ENCODE measurements around the gene CDK4. TPM values are rescaled to one million over a fixed set of nuclear protein-coding genes. Genes with fewer than 3 reads are reported as not detected.

The CDK4 gene
- total RNA-seq, 1 donor from 2014 or later, result 59.0 TPM

Other genes starting within 250 kb of the CDK4 start
- gene DDIT3, start 231.8 kb downstream of the CDK4 start, total RNA-seq, result 5.3 TPM
- gene MBD6, start 229.5 kb downstream of the CDK4 start, total RNA-seq, result 2.0 TPM
- gene DCTN2, start 205.1 kb downstream of the CDK4 start, total RNA-seq, result 103 TPM
- gene KIF5A, start 202.3 kb downstream of the CDK4 start, total RNA-seq, result 50.2 TPM
- gene PIP4K2C, start 161.1 kb downstream of the CDK4 start, total RNA-seq, result 13.6 TPM
- 44.5 TPM for gene DTX3, start 147.5 kb downstream of the CDK4 start, total RNA-seq
- 49.4 TPM for gene ARHGEF25, start 140.9 kb downstream of the CDK4 start, total RNA-seq
- 45.2 TPM for gene B4GALNT1, start 119.1 kb downstream of the CDK4 start, total RNA-seq
- gene OS9, start 58.2 kb downstream of the CDK4 start, total RNA-seq, result 90.0 TPM
- gene AGAP2, start 13.6 kb downstream of the CDK4 start, total RNA-seq, result 25.6 TPM
- 41.0 TPM for gene TSPAN31, start 7.3 kb downstream of the CDK4 start, total RNA-seq
- gene MARCHF9, start 2.8 kb upstream of the CDK4 start, total RNA-seq, result 15.9 TPM
- not detected for gene CYP27B1, start 14.8 kb upstream of the CDK4 start, total RNA-seq
- 0.94 TPM for gene METTL1, start 19.8 kb upstream of the CDK4 start, total RNA-seq
- gene EEF1AKMT3, start 20.3 kb upstream of the CDK4 start, total RNA-seq, result 2.2 TPM
- gene TSFM, start 30.5 kb upstream of the CDK4 start, total RNA-seq, result 27.3 TPM
- 0.78 TPM for gene AVIL, start 66.4 kb upstream of the CDK4 start, total RNA-seq
- gene CTDSP2, start 94.4 kb upstream of the CDK4 start, total RNA-seq, result 32.4 TPM
- gene ATP23, start 189.3 kb upstream of the CDK4 start, total RNA-seq, result 7.5 TPM

Measured in occipital lobe (tissue), 1 donor.